HFFc6 (cell line): ENCODE results near the gene FYN. TPM values are rescaled to one million over a fixed set of nuclear protein-coding genes. Genes with fewer than 3 reads are reported as not detected.

ENCODE experiments used
- DNase-seq: peaks from one replicate; pipeline ENCODE4 v3.0.0-alpha.2; 2018
- H3K27ac Mint-ChIP-seq: 2 replicates; pipeline ENCODE4 v1.8.0; 2020; ENCODE audit warnings: mild to moderate bottlenecking, mixed read lengths
- H3K27me3 Mint-ChIP-seq: 2 replicates; pipeline ENCODE4 v1.8.0; 2021; ENCODE audit warnings: mild to moderate bottlenecking, moderate library complexity, mixed read lengths; ENCODE audit not compliant: insufficient read depth
- H3K36me3 Mint-ChIP-seq: 2 replicates; pipeline ENCODE4 v1.8.0; 2021; ENCODE audit warnings: low read depth, mixed read lengths
- H3K4me1 Mint-ChIP-seq: 2 replicates; pipeline ENCODE4 v1.8.0; 2020; ENCODE audit warnings: low read depth, mixed read lengths
- H3K4me3 Mint-ChIP-seq: 2 replicates; pipeline ENCODE4 v1.8.0; 2020; ENCODE audit warnings: mild to moderate bottlenecking, moderate library complexity, mixed read lengths
- H3K9me3 Mint-ChIP-seq: 2 replicates; pipeline ENCODE4 v1.8.0; 2020; ENCODE audit warnings: mild to moderate bottlenecking, mixed read lengths
- total RNA-seq, 6 experiments: library from RNA; stranded (reverse); fragmentation: NEBNext Ultra II Directional; extraction: Animal tissue kit (Norgen Biotek cat#: 25700); gene quantifications; 2 replicates in 1 of 6; 3 replicates in 5 of 6; pipeline ENCODE4 v1.2.3, GENCODE V29; 2021
- TF ChIP-seq, protein P1 (sequence below): fragments of 200-600 bp; sonication (generic); IDR thresholded peaks from 2 replicates; pipeline ENCODE4 v1.5.0; 2021; ENCODE audit warnings: antibody characterized with exemption, mild to moderate bottlenecking

FYN gene
- total RNA-seq, 6 experiments from 2014 or later = 41.5 to 59.9 (median 49.7) TPM

DNA sequence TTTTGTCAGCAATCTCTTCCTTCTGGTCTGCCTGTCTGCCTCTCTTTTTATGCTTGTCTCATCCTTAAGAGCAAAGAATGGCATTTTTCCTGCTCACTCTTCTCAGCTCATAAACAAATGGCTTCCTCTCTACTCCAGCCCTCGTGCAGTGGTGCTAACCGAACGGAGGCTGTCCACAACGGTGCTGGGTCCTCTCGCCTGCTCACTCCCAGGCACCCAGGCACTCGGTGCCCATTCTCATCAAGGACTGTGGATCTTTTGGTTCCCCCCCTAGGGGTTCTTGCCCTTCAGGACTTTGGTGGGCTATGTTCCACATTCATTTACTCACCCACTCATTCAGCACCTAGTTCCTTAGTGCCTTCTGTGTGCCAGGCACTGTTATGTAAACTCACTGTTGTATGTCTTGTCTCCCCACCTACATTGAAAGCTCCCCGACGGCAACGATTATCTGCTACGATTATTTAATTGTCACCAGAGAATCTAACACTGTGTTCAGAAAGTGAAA is 113.9 kb downstream of the FYN start:
- Mint-ChIP-seq H3K4me3 (no peak overlapping the region), H3K36me3 (peaks cover 16% of the 10 kb centered on the region), H3K27ac (no peak overlapping the region), H3K4me1 (peaks cover 64% of the 10 kb centered on the region), H3K9me3 (no peaks in the 10 kb centered on the region), H3K27me3 (peaks cover 3% of the 10 kb centered on the region; the same call in 1 of the 2 replicates)
- TF ChIP-seq, protein P1, sequence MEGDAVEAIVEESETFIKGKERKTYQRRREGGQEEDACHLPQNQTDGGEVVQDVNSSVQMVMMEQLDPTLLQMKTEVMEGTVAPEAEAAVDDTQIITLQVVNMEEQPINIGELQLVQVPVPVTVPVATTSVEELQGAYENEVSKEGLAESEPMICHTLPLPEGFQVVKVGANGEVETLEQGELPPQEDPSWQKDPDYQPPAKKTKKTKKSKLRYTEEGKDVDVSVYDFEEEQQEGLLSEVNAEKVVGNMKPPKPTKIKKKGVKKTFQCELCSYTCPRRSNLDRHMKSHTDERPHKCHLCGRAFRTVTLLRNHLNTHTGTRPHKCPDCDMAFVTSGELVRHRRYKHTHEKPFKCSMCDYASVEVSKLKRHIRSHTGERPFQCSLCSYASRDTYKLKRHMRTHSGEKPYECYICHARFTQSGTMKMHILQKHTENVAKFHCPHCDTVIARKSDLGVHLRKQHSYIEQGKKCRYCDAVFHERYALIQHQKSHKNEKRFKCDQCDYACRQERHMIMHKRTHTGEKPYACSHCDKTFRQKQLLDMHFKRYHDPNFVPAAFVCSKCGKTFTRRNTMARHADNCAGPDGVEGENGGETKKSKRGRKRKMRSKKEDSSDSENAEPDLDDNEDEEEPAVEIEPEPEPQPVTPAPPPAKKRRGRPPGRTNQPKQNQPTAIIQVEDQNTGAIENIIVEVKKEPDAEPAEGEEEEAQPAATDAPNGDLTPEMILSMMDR = no peak
- DNase-seq = no peak

DNA sequence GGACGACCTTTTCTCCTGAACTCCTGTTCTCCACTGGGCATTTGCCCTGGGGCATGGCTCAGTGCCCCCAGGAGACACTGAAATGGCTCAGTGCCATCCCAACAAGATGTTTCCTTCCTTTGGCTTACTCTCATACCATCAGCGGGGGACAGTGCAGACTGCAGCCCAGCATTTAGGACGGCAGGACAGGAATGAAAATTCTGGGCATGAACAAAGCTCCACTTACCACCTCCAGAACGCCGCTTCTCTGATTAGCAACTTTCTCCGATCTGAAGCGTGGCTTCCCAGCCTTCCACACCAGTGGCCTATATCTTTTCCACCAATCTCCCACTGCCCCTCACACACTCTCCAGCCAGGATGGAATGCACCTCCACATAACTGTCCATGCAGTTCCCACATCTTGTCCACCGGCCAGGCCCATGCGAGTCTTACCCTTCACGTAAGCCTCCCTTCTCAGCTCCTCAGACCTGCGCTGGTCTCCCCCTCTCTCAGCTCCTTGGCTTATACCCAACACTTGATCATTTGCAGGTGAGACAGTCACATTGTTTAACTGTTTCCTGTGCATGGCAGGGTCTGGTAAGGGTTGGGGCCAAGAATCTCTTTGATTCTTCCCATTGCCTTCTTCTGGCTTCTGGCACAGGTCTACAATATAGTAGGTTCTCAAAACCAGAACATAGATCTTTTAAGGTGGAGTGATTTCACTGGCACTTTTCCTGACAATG is 114.5 kb downstream of the FYN start:
- H3K36me3 Mint-ChIP-seq = peaks cover 16% of the 10 kb centered on the region
- peaks cover 3% of the 10 kb centered on the region; the same call in 1 of the 2 replicates for H3K27me3 Mint-ChIP-seq
- H3K4me3 Mint-ChIP-seq = no peak overlapping the region
- H3K9me3 Mint-ChIP-seq = no peaks in the 10 kb centered on the region
- TF ChIP-seq, protein P1 = no peak
- H3K4me1 Mint-ChIP-seq = peaks cover 58% of the 10 kb centered on the region
- H3K27ac Mint-ChIP-seq = no peak overlapping the region
- DNase-seq = no peak

DNA sequence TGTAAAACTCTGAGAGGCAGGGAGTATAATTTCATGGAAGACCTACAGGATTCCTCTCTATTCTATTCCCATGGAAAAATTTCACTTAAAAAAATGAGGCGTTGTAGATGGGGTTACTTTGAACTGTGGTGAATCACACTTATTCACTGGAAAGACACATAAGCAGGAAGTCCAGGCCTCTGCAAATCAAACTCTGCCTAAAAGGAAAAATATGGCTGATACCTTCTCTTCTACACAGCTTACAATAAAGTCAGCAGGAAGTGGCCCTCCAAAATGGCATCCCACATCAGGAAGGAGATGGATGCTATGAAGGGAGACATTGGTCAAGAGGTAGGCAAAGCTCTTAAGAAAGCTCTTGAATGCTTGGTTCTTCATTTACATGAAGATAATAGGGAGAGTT is 115.9 kb downstream of the FYN start:
- peaks cover 3% of the 10 kb centered on the region; the same call in 1 of the 2 replicates for H3K27me3 Mint-ChIP-seq
- peak overlapping the region; percentile 17 for H3K4me3 Mint-ChIP-seq
- peaks cover 47% of the 10 kb centered on the region for H3K4me1 Mint-ChIP-seq
- peak; percentile 54 for DNase-seq
- no peaks in the 10 kb centered on the region for H3K9me3 Mint-ChIP-seq
- H3K27ac Mint-ChIP-seq = peak overlapping the region; percentile 92
- H3K36me3 Mint-ChIP-seq = peaks cover 21% of the 10 kb centered on the region
- TF ChIP-seq, protein P1 = no peak

DNA sequence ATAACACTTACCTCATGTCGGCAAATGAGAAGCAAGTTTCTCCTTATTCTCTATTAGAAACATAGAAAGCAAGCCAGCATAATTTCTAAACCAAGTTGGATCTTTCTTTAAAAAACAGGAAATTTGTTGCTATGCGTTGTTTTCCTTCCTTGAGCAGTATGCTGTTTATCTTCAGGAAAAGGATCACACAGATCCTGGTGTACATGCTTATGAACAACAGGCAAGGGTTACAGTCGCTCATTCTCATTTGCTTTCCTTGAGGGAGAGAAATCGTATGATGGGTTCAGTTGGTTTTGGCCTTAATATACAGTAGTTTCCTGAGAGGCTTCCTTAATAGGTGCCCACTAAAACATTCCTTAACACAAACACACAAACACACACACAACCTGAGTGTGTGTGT is 118.8 kb downstream of the FYN start:
- DNase-seq = no peak
- TF ChIP-seq, protein P1 = no peak
- peaks cover 3% of the 10 kb centered on the region; the same call in 1 of the 2 replicates for H3K27me3 Mint-ChIP-seq
- peaks cover 39% of the 10 kb centered on the region for H3K4me1 Mint-ChIP-seq
- H3K27ac Mint-ChIP-seq = no peak overlapping the region
- peaks cover 15% of the 10 kb centered on the region for H3K36me3 Mint-ChIP-seq
- no peak overlapping the region for H3K4me3 Mint-ChIP-seq
- no peaks in the 10 kb centered on the region for H3K9me3 Mint-ChIP-seq

DNA sequence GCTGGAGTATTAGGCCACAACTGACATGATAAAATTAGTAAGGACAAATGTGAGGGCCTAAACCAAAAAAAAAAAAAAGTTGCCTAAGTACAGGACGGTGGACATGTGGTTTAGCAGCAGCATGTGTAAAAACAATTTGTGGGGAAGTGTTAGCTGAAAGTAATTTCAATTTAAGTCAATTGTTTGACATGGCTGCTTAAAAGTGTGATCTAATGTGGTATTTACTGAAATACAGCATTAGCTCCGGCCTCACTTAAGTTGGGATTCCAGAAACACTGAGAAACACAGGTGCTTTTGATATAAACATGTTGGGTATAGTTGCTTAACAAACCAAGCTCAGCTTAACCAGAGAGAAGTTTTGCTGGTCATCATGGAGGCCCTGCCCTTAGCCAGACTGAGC is 119.7 kb downstream of the FYN start:
- no peak for DNase-seq
- Mint-ChIP-seq H3K36me3 (peaks cover 6% of the 10 kb centered on the region), H3K4me3 (no peak overlapping the region), H3K9me3 (no peaks in the 10 kb centered on the region), H3K27me3 (no peaks in the 10 kb centered on the region; the same call in 1 of the 2 replicates), H3K4me1 (peaks cover 31% of the 10 kb centered on the region), H3K27ac (no peak overlapping the region)
- TF ChIP-seq, protein P1 = no peak
